ENCODE data around the gene TFPT.

DNA sequence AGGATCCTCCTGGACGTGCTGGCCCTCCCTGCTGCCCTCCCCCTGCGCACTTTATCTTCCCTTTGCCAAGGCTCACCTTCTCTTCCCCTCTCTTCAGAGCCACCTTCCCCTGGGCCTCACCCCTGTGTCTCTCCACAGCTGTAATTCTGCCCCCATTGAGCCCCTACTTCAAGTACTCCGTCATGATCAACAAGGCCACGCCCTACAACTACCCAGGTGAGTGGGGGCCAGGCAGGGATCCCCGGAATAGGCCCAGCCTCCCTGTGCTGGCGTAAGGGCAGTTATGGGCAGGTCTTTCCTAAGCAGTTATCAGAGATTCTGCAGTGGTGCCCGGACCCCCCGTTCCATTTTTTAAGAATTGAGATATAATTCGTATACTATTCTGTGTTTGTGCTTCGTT lies 9.7 kb downstream of the TFPT start:
- TF ChIP-seq BHLHE40 (IDR thresholded peaks at IDR 0.05; ENCODE audit: borderline replicate concordance) (no peak), L3MBTL2 (conservative IDR thresholded peaks at IDR 0.05) (no peak), FOXM1 (IDR thresholded peaks at IDR 0.05; ENCODE audit: borderline replicate concordance) (no peak), NFRKB (IDR thresholded peaks at IDR 0.05) (no peak), SUZ12 (IDR thresholded peaks at IDR 0.05) (no peak), FOXK2 (IDR thresholded peaks at IDR 0.05) (no peak)
